Stimulated activated CD4-positive, alpha-beta T cell treated with anti-CD3 and anti-CD28 coated beads, Interleukin-2, amount 100 ng/mL, for 24 hours (primary cell): ENCODE measurements around the gene FBN3.
A peak's percentile ranks its signal among the peaks of the same experiment; 100 is the strongest.

Source experiments
- DNase-seq, 2 donors: peaks; one replicate each; pipeline ENCODE4 v3.0.0-alpha.2; 2020

The FBN3 gene

DNA sequence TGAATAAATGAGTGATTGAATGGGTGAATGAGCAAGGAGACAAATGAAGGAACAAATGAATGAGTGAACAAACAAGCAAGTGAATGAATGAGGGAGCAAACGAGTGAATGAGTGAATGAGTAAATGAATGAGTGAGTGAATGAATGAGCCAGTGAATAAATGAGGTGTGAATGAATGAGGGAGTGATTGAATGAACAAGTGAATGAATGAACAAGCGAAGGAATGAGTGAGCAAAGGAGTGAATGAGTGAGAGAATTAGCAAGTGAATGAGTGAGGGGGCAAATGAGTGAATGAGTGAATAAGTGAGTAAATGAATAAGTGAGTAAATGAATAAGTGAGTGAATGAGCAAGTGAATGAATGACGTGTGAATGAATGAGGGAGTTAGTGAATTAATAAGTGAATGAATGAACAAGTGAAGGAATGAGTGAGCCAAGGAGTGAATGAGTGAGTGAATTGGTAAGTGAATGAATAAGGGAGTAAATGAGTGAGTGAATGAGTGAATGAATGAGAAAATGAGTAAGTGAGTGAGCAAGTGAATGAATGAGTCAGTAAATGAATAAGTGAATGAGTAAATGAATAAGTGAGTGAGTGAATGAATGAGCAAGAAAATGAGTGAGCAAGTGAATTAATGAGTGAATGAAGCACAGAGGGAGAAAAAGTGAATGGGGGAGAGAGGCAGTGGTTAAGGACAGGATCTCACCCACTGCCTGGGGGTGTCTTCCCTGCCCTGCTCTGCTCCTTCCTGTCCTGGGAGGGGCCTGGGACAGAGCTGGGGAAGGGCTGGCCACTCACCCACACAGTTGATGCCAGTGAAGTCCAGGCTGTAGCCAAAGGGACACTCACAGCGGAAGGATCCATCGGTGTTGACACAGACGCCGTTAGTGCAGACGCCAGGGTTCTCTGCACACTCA is 60.4 kb downstream of the FBN3 start:
- no peak for DNase-seq

DNA sequence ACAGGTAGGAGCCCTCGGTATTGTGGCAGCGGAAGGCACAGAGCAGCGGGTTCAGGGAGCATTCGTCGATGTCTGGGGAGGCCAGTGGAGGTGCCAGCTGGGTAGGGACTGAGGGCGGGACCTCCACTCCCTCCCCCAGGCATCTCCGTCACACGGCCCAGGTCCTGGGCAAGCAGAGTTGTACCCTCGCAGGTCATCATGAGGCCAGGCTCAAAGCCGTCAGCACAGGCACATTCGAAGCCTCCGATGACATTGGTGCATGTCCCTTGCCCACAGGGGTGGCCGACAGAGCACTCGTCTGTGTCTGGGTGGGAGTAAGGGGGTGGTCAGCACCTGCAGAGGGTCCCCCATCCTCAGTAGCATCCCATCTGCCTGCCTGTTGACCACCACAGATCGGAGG is 61.5 kb downstream of the FBN3 start:
- DNase-seq = no peak

DNA sequence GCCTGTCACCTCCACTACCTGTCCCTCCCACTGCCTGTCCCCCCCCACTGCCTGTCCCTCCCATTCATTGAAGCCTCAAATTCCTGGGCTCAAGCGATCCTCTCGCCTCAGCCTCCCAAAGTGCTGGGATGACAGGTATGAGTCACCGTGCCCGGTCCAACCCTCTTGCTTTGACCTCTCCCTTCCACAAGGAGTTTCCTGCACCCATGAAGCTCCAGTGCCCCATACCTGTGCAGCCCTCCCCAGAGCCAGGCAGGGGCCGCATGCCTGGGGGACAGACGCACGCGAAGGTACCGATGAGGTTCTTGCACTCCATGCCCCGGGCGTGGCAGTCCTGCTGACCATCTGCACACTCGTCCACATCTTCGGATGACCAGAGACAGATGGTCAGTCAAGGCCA is 62.5 kb downstream of the FBN3 start:
- no peak for DNase-seq

DNA sequence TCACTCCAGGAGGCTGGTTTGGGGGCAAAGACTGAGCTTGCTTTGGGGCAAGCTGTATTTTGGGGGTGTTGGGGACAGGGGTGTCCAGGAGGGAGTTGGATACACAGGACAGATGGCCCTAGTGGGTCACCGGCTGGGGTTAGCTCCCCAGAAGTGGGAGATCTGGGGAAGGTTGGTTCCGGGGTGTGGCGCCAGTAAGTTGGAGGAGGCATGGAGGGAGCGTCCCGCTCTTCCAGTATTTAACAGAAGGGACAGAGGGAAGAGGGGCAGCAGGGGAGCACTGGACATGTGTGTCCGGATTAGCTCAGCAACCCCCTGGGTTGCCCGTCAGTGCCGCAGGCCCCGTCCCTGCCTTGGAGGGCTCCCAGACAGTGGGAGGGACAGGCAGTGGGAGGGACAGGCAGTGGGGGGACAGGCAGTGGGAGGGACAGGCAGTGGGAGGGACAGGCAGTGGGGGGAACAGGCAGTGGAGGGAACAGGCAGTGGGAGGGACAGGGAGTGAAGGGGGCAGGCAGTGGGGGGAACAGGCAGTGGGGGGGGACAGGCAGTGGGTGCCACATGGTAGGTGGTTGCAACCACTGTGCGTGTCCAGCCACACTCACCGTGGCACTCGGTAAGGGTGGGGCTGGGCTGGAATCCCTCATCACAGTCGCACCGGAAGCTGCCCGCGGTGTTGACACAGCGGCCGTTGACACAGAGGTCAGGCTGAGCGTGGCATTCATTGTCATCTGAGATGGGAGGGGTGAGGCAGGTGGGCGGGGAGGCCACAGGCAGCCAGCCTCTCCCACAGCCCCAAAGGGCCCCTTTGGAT is 63.6 kb downstream of the FBN3 start:
- DNase-seq = peak in 1 of 2 donors; percentile 15

DNA sequence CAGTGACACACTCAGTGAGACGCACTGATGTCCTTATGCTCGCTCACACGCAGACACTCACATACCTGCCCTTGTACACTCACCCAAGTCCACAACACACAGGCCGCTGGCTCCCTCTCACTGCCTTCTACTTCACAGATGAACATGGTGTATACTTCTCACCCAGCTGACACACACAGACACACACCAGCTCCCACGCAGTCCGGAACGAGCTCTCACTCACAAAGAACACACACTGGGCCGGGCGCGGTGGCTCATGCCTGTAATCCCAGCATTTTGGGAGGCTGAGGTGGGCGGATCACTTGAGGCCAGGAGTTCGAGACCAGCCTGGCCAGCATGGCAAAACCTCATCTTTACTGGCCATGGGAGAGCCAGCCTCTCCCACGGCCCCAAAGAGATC is 65.2 kb downstream of the FBN3 start:
- no peak for DNase-seq

DNA sequence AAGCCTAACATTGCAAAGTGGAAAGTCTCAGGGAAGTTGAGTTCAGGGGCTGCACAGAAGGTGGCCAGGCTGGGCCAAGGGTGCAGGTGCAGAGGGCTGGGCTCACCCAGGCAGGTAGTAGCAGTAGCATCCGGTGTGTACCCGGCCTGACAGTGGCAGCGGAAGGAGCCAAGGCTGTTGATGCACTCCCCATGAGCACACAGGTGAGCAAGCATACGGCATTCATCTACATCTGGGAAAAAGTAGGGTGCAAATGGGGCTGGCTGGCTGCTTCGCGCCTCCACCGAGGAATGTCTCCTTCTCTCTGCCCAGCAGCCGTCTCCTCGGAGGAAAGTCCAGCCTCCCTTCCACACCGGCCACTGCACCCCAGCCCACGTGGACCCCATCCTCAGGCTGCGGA is 66.3 kb downstream of the FBN3 start:
- no peak for DNase-seq

DNA sequence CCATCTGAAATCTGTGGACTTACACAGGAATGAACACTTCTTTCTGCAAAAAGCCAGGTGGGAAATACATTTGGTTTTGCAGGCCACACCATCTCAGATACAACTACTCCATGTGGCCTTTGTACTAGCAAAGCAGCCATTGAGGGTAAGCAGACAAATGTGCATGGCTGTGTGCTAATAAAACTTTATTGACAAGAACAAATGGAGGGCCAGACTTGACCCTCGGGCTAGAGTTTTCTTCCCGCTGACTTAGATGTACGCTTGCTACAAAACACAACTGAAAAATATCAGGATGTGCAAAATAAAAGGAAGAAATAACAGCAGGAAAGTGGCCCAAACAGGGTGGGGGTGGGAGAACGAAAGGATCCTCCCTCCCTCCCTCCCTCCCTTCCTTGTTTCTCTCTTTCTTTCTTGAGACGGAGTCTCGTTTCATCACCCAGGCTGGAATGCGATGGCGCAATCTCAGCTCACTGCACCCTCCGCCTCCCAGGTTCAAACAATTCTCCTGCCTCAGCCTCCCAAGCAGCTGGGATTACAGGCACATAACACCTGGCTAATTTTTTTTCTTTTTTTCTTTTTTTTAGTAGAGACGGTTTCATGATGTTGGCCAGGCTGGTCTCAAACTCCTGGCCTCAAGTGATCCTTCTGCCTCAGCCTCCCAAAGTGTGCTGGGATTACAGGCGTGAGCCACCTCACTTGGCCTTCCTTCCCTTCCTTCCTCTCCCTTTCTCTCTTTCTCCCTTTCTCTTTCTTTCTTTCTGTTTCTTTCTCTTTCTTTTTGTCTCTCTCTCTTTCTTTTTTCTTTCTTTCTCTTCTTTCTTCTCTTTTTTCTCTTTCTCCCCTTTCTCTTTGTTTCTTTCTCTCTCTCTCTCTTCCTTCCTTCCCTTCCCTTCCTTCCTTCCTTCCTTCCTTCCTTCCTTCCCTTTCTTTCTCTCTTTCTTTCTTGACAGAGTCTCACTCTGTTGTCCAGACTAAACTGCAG is 67.5 kb downstream of the FBN3 start:
- DNase-seq = no peak

DNA sequence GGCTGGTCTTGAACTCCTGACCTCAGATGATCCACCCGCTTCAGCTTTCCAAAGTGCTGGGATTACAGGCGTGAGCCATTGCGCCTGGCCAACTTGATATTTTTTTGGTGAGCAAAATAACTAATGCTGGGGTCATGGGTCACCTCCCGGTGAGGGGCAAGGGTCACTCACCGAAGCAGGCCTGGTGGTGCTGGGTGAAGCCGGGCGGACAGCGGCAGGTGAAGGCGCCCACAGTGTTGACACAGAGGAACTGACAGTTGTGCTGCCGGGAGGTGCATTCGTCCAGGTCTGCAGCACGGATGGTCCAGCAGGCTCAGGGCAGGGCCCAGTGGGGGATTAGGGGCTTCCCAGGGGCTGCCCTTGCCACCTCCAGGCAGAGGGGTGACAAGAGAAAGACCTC is 68.6 kb downstream of the FBN3 start:
- no peak for DNase-seq

DNA sequence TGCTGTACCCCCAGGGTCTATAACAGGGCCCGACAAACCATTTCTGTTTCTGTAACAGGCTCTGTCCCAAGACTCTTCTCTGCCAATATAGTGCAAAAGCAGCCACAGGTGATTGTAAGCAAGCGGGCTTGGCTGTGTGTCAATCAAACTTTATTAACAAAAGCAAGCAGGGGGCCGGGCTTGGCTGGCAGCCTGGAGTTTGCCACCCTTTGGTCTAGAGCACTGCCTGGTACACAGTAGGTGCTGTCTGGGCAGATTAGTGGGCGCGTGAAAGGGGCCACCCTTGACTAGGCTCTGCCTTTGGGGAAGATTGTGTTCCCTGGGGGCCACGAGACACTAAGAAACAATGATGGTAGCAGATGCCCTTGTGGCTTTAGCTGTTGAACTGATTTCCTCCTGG is 69.4 kb downstream of the FBN3 start:
- no peak for DNase-seq

DNA sequence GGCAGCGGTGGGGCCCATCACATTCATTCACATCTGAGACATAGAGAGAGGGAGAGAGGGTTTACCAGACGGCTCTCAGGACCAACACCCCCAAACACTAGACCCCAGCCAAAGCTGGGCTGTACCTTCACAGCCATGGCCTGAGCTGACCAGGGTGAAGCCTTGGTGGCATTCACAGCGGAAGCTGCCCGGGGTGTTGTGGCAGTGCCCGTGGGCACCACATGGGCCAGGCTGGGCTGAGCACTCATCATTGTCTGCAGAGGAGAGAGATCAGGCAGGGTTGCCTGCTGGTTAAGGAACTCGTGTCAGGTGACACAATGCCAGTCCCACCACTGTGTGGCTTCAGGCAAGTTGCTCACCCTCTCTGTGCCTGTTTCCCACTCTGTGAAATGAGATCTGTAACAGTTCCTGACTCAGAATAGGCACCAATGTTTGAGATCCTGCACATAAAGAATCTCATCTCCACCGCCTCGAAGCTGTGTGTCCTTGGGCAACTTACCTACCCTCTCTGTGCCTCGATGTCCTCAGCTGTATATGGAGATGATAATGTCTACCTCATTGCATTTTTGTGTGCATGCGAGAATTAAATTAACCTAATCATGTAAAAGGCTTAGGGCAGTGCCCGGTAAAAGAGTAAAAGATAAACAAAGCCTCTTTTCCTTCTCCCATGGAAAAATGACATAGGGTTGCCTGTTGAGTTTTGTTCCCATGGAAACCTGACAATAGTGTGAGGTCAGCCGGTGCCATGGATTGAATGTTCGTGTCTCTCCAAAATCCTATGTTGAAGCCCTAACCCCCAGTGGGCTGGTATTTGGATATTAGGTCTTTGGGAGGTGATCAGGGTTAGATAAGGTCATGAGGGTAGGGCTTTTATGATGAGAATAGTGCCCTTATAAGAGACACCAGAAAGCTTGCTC is 74.0 kb downstream of the FBN3 start:
- no peak for DNase-seq

DNA sequence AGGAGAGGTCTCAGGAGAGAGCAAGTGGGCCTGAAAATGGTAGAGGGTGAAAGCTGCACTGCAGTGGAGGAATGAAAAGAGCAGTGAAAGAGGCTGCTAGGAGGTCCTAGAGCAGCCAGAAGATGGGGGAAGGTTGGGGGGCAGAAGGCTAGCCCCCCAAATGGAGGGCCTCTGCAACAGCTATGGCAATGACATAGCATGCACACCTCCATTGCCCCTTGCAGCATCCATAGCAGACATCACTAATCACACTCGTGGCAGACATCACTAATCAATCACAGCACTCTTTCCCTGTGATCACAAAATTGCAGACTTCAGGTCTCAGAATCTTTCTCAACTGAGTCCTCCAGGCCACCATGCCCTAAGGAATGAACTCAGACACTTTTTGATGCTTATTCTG is 74.9 kb downstream of the FBN3 start:
- DNase-seq = no peak

DNA sequence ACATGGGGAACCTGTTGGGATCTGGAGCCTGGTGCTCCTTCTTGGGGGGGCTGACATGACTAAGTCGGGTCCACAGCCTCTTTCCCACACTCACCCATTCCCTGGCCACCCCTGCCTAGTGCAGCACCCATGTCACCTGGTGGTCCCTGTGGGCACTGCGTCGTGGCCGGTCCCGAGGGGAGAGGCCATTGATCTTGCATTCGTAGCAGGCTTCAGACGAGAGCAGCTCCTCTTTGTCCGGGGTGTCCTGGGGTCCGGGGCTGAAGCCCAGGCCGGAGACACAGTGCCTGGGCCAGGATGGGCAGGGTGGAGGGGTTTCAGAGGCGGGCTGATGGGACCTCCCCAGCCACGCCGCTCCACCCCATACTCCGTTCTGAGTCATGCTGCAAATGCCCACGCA is 77.5 kb downstream of the FBN3 start:
- DNase-seq = no peak

DNA sequence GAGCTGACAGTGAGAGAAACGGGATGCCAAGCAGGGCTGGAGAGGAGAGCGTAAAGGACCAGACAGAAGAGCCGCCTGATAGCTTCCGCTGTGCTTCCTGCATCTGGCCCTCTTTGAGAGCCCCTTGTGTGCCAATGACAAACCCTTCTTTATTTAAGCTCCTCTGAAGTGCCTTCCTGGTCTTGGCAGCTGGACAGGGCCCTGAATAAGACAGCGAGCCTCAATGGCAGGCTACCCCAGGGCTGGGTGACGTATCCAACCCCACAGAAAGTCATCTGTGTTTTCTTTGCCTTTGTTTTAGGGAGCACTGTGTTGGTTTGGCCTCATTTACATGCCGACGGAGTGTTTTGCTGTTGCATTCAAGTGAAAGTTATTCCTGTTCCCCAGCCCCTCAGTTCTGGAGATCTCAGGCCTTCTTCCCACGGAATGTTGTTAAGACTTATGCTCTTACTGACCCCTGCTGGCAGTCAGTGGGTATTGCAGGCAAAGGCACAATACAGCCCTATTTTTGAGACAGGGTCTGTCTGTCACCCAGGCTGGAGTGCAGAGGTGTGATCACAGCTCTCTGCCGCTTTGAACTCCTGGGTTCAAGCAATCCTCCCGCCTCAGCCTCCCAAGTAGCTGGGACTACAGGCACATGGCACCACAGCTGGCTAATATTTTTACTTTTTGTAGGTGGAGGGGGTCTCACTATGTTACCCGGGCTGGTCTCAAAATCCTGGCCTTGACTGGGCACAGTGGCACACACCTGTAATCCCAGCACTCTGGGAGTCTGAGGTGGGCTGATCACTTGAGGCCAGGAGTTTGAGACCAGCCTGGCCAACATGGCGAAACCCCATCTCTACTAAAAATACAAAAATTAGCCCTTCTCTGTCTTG is 80.1 kb downstream of the FBN3 start:
- peak in 1 of 2 donors; percentile 36 for DNase-seq

DNA sequence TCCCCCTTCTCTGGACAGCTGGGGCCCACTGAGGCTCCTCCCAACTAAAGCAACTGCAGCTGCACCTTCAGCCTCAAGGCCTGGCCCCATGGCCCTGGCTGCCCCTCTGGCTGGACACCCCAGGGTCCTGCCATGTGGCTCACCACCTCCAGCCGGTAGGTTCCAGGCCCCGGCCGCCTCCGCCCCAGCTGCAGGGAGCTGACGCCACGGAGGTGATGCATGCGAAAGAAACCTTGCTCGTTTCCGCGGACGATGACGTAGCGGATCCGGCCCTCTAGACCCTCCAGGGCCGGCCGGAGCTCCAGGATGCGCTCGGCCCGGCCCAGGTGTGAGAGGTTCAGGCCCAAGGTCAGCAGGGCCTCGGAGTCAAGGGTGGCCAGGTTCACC is 83.5 kb downstream of the FBN3 start:
- DNase-seq = no peak

DNA sequence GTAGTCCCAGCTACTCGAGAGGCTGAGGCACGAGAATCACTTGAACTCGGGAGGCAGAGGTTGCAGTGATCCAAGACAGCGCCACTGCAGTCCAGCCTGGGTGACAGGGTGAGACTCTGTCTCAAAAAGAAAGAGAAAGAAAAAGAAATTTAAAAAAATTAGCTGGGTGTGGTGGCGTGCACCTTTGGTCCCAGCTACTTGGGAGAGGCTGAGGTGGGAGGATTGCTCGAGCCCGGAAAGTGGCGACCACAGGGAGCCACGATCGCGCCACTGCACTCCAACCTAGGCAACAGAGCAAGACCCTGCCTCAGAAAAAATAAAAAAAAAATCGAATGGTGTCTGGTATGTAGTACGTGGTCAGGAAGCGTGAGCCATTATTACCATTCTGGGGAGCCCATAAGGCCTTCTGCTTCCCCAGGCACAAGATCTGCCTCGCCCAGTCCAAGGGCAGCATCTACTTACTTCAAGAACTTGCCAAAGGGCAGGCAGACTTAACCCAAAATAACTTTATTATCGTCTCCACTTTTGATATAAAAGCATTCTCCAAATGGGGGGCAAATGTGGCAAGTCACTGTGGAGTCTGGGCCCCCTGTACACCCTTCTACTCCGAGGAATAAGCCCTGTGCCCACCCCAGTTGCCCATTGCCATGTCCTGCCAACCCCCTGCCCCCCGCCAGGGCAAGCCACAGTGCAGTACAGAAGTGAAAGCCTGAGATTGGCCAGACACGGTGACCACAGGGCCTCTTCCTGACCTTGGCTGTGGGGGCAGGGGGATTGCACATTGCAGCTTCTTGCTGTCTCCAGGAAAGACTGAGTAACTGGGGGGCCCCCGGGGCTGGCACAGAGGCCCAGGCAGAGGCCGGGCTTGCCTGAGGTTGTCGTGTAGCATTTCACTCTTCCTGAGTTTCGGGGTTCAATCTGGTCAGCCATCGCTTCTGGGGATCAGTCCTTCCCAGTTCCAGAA is 84.2 kb downstream of the FBN3 start:
- DNase-seq = no peak

DNA sequence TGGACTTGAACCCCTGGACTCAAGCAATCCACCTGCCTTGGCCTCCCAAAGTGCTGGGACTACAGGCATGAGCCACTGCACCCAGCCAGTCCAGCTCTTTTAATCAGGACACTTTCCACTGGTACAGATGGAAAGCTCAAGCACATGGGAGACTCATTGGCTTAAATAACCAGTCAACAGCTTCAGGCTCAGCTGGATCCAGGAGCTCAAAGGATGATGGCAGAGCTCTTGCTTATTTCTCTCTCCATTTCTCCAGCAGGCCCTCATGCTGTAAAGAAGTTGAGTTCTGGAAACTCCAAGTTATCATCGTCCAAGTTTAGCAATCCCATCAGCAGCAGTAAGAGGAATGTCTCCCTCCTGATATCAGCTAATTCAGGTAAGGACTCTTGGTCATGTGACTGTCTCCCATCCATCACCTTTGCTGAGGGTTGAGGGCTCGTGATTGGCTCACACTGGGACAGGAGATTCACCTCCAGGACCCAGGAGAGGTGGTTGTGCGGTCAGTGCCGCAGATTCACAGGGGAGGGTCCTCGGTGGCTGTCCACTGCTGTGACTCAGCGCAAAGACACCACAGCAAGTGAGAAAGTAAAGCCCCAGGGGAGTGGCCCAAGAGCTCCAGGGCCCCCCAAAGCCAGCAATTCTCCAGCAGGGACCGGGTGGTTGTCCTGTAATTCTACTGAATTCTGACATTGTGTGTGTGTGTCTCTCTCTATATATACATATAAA is 91.7 kb downstream of the FBN3 start:
- no peak for DNase-seq

DNA sequence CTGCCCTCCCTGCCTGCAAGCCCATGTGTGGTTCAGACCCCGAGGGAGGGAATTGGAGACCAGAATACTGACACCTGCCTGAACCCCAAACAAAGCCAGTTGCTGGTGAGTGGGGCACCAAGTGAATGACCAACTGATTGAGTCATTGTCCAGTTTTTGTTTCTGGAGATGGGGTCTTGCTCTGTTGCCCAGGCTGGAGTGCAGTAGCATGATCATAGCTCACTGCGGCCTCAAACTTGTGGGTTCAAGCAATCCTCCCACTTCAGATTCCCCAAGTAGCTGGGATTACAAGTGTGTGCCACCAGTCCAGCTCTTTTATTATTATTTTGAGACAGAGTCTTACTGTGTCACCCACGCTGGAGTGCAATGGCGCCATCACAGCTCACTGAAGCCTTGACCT is 92.9 kb downstream of the FBN3 start:
- no peak for DNase-seq

DNA sequence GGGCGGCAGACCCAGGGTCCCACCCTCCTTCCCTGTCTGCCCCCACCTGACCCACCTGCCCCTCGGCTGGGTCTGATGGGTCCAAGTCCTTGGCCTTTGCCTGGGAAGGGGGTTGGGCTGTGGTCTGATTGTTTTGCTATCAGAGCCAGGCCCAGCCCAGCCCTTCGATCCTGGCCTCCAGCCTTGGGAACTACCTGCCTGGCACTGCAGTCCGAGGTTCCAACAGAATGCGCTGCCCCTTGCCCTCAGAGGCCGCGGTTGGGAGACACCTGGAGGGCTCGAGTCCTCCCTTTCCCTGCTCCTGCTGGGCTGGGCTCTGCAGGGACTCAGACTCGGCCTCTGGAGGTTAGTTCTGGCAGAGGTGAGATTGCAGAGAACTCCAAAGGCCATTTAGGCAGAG is 95.2 kb downstream of the FBN3 start:
- no peak for DNase-seq

DNA sequence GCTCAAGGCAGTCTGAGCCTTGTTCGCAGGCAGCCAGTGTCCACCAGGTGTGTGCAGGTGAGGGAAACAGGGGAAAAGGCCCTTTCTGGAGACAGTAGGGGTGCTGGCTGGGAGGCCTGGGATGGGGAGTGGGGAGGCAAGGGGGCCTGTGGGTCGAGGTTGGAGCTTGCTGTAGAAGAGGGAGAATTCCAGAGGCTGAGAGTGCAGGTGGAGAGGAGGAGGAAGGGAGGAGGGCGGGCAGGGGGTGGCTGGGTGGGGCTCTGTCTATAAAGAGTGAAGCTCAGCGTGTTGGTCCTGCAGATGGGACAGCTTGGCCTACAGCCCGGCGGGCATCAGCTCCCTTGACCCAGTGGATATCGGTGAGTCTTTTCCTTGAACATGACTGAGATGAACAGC is 96.9 kb downstream of the FBN3 start, which contains the start of gene CCL25:
Gene CCL25 (plus strand): TSS at position 297 of the 396 bp plus-strand sequence. CDS start 290 bp downstream, outside the sequence.
- no peak for DNase-seq
